ENCODE measurements around the gene CLCNKA.
"Not testable (repeated sequence)": the region's sequence is repeated elsewhere in the genome, so short reads cannot be mapped to it uniquely, and the experiment has no call there.

GRCh38 chr1:16039871-16040270 lies 18.0 kb downstream of the CLCNKA start:
- not testable (repeated sequence) for TF ChIP-seq CTCF (IDR thresholded peaks at IDR 0.05; ENCODE audit: low read length); EZH2 (optimal IDR thresholded peaks at IDR 0.05; ENCODE audit: low read depth, low read length); EZH2phosphoT487 (IDR thresholded peaks at IDR 0.05; ENCODE audit: low read length)
